ENCODE results near the gene XPR1. TPM values are rescaled to one million over a fixed set of nuclear protein-coding genes. Genes with fewer than 3 reads are reported as not detected.

Gene XPR1
- total and polyA plus RNA-seq, 10 of the 15 experiments (the other 5 are each of a cell fraction or from before 2014, with no cell fraction given), result 1.1 to 33.9 (median 11.3) TPM

DNA sequence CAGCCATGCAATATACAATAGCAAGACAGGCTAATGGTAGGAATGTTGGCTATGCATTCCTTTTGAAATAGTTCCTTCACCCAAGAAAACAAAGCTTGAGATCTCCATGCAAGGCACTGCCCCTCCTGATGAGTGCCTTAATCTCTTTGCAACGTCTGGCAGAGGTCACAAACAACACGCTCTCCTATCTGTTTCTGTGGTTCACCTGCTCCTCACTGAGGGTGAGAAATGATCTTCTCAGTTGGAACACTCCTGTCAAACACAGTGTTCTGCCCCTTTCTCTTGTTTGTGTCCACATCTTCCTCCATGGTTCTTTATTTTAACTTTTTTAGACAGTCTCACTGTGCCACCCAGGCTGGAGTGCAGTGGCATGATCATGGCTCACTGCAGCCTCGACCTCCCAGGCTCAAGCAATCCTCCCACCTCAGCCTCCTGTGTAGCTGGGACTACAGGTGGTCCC, 21.2 kb upstream of the XPR1 start:
- Histone ChIP-seq H3K9me3 (replicated peaks; ENCODE audit: control insufficient read depth, insufficient read depth, low read length) (no peaks in the 10 kb centered on the region), H2AFZ (ENCODE audit: control insufficient read depth, low read depth, low read length) (no peak overlapping the region), H3K9ac (ENCODE audit: control insufficient read depth, insufficient read depth, low read length) (no peak overlapping the region), H3K27me3 (replicated peaks in 1 of 2; ENCODE audit: control insufficient read depth in 2 of 2, insufficient read depth in 2 of 2, low read length in 1 of 2) (no peaks in the 10 kb centered on the region), H3K4me3 (no peak overlapping the region), H3K27ac (ENCODE audit: control insufficient read depth, insufficient read depth) (no peak overlapping the region), H3K4me1 (ENCODE audit: control insufficient read depth, insufficient read depth, low read length) (no peaks in the 10 kb centered on the region), H4K20me1 (ENCODE audit: control insufficient read depth, insufficient read depth) (no peaks in the 10 kb centered on the region), H3K36me3 (ENCODE audit: control insufficient read depth in 2 of 2, insufficient read depth in 2 of 2, low read length in 1 of 2) (no peaks in the 10 kb centered on the region), H3K4me2 (ENCODE audit: control insufficient read depth, insufficient read depth) (no peak overlapping the region), H3K79me2 (ENCODE audit: control insufficient read depth, insufficient read depth, low read length) (no peaks in the 10 kb centered on the region)
- 44% methylated on average over 3 of the region's 3 CpGs for WGBS (ENCODE audit: insufficient coverage, insufficient replicate concordance, low lambda C conversion rate, missing lambda C conversion rate)
- ATAC-seq (no peak), FAIRE-seq (no peak), DNase-seq (ENCODE audit: low read depth, low spot score) (no peak)
- SMC1A ChIA-PET (ENCODE audit: uncharacterized antibody, unreplicated experiment), result interaction anchor here (1.0 to 1.5 kb wide), 6 partner anchors 8 to 62 kb away, joined by 3 to 6 read pairs (median 4); no protein-coding TSS in a partner anchor
- intact Hi-C loops (cut with micrococcal nuclease; ENCODE audit: unreplicated experiment), result no loop called here
- in situ Hi-C loops (cut with MboI), result no loop called here
- RAD21 ChIA-PET (ENCODE audit: unreplicated experiment), result interaction anchor here (1.5 kb wide), 1 partner anchor 95 kb away, joined by 3 read pairs; no protein-coding TSS in a partner anchor
- CTCF ChIA-PET, result interaction anchor here (0.6 to 1.6 kb wide), 5 partner anchors 14 to 252 kb away, joined by 3 to 4 read pairs (median 3); no protein-coding TSS in a partner anchor
- no peak for TF ChIP-seq SMC3 (IDR thresholded peaks at IDR 0.05; ENCODE audit: borderline replicate concordance, low read length)
- TF ChIP-seq GABPA (IDR thresholded peaks at IDR 0.05; ENCODE audit: low read depth), result no peak
- no peak for TF ChIP-seq ZNF622 (IDR thresholded peaks at IDR 0.05)
- TF ChIP-seq HDAC2 (IDR thresholded peaks at IDR 0.05), result no peak
- no peak for TF ChIP-seq NFIC (IDR thresholded peaks at IDR 0.05; ENCODE audit: low read depth, low read length)
- no peak for TF ChIP-seq NR2C2 (IDR thresholded peaks at IDR 0.05; ENCODE audit: borderline replicate concordance, control insufficient read depth, insufficient read length, low read depth)
- TF ChIP-seq EZH2 (IDR thresholded peaks at IDR 0.05; ENCODE audit: borderline replicate concordance, control insufficient read depth, low read depth, low read length), result no peak
- no peak for TF ChIP-seq SIX5 (IDR thresholded peaks at IDR 0.05; ENCODE audit: low read depth, low read length, severe bottlenecking)
- POLR2A ChIA-PET, result interaction anchor here (0.6 to 1.6 kb wide), 2 partner anchors 11 to 348 kb away, joined by 3 to 4 read pairs; no protein-coding TSS in a partner anchor
- BruUV-seq (replicated peaks), result no TSS peak
